Liver (tissue), 3 donors: Measurements from ENCODE around the gene C11orf98.

Source experiments
- CTCF ChIP-seq: fragments of 150-350 bp; IDR thresholded peaks from 2 replicates; pipeline ENCODE4 v1.5.1; 2017; ENCODE audit warnings: improper control_type of control experiment, low read depth, low read length; ENCODE audit not compliant: missing input control
- TAF1 ChIP-seq: conservative IDR thresholded peaks from 2 replicates; pipeline ENCODE4 v1.6.1; 2016; ENCODE audit warnings: antibody characterized with exemption, mild to moderate bottlenecking
- YY1 ChIP-seq: IDR thresholded peaks from 2 replicates; pipeline ENCODE4 v1.6.1; 2016; ENCODE audit warnings: antibody characterized with exemption, mild to moderate bottlenecking
- donor health status: healthy.
- donor health status: healthy.

- TF ChIP-seq TAF1 (no peak), YY1 (no peak), CTCF (no peak)
These were observed 17.5 kb upstream of the C11orf98 start for GRCh38 chr11:62682518-62682917.
